ENCODE data around the gene ZNF652. TPM values are rescaled to one million over a fixed set of nuclear protein-coding genes. Genes with fewer than 3 reads are reported as not detected.

The ZNF652 gene
- total RNA-seq, 1 experiment from 2014 or later: 42.8 TPM

- no TSS peak for BruUV-seq (replicated peaks)
- intact Hi-C loops (cut with micrococcal nuclease; ENCODE audit: unreplicated experiment): no loop called here
- H3K36me3 Mint-ChIP-seq (ENCODE audit: insufficient read depth, unreplicated experiment): peaks cover 19% of the 10 kb centered on the region
Observed at GRCh38 chr17:49357516-49357915, 4.5 kb downstream of the ZNF652 start.

GRCh38 chr17:49356320-49356719 is 5.7 kb downstream of the ZNF652 start:
- H3K9me3 Mint-ChIP-seq (ENCODE audit: low read depth, unreplicated experiment): no peaks in the 10 kb centered on the region
- DNase-seq: no peak
- no peak overlapping the region for H3K4me3 Mint-ChIP-seq (ENCODE audit: low read depth, unreplicated experiment)
- intact Hi-C loops (cut with micrococcal nuclease; ENCODE audit: unreplicated experiment): no loop called here
- no TSS peak for BruUV-seq (replicated peaks)
- CTCF ChIA-PET: no interaction called here
- H3K36me3 Mint-ChIP-seq (ENCODE audit: insufficient read depth, unreplicated experiment): peaks cover 12% of the 10 kb centered on the region
- no peaks in the 10 kb centered on the region for H3K27me3 Mint-ChIP-seq (ENCODE audit: unreplicated experiment)
- TF ChIP-seq CTCF (IDR thresholded peaks at IDR 0.05; ENCODE audit: unreplicated experiment): no peak
- no peak overlapping the region for H3K27ac Mint-ChIP-seq (ENCODE audit: unreplicated experiment)
- peaks cover 24% of the 10 kb centered on the region for H3K4me1 Mint-ChIP-seq (ENCODE audit: low read depth, unreplicated experiment)

More at GRCh38 chr17:49357516-49357915, 4.5 kb downstream of the ZNF652 start:
- H3K4me1 Mint-ChIP-seq (ENCODE audit: low read depth, unreplicated experiment): peaks cover 29% of the 10 kb centered on the region
- TF ChIP-seq CTCF (IDR thresholded peaks at IDR 0.05; ENCODE audit: unreplicated experiment): no peak
- CTCF ChIA-PET: no interaction called here
- no peak overlapping the region for H3K27ac Mint-ChIP-seq (ENCODE audit: unreplicated experiment)
- H3K4me3 Mint-ChIP-seq (ENCODE audit: low read depth, unreplicated experiment): no peak overlapping the region
- no peaks in the 10 kb centered on the region for H3K9me3 Mint-ChIP-seq (ENCODE audit: low read depth, unreplicated experiment)
- H3K27me3 Mint-ChIP-seq (ENCODE audit: unreplicated experiment): no peaks in the 10 kb centered on the region
- DNase-seq: no peak

- TF ChIP-seq CTCF (IDR thresholded peaks at IDR 0.05; ENCODE audit: unreplicated experiment): no peak
- intact Hi-C loops (cut with micrococcal nuclease; ENCODE audit: unreplicated experiment): no loop called here
- no peaks in the 10 kb centered on the region for H3K9me3 Mint-ChIP-seq (ENCODE audit: low read depth, unreplicated experiment)
- H3K4me3 Mint-ChIP-seq (ENCODE audit: low read depth, unreplicated experiment): no peak overlapping the region
- BruUV-seq (replicated peaks): no TSS peak
- H3K27ac Mint-ChIP-seq (ENCODE audit: unreplicated experiment): no peak overlapping the region
- CTCF ChIA-PET: interaction anchor here (0.9 kb wide), 1 partner anchor 23 kb away, joined by 3 read pairs; no protein-coding TSS in a partner anchor
- peaks cover 3% of the 10 kb centered on the region for H3K4me1 Mint-ChIP-seq (ENCODE audit: low read depth, unreplicated experiment)
- H3K27me3 Mint-ChIP-seq (ENCODE audit: unreplicated experiment): no peaks in the 10 kb centered on the region
- DNase-seq: no peak
- H3K36me3 Mint-ChIP-seq (ENCODE audit: insufficient read depth, unreplicated experiment): no peaks in the 10 kb centered on the region
Observed at GRCh38 chr17:49353607-49354006, 8.4 kb downstream of the ZNF652 start.

GRCh38 chr17:49352587-49353154 is 9.4 kb downstream of the ZNF652 start:
- no peak for DNase-seq
- no peaks in the 10 kb centered on the region for H3K27me3 Mint-ChIP-seq (ENCODE audit: unreplicated experiment)
- H3K27ac Mint-ChIP-seq (ENCODE audit: unreplicated experiment): no peak overlapping the region
- H3K4me1 Mint-ChIP-seq (ENCODE audit: low read depth, unreplicated experiment): no peaks in the 10 kb centered on the region
- no TSS peak for BruUV-seq (replicated peaks)
- no peak for TF ChIP-seq CTCF (IDR thresholded peaks at IDR 0.05; ENCODE audit: unreplicated experiment)
- no peaks in the 10 kb centered on the region for H3K9me3 Mint-ChIP-seq (ENCODE audit: low read depth, unreplicated experiment)
- intact Hi-C loops (cut with micrococcal nuclease; ENCODE audit: unreplicated experiment): no loop called here
- no peak overlapping the region for H3K4me3 Mint-ChIP-seq (ENCODE audit: low read depth, unreplicated experiment)
- H3K36me3 Mint-ChIP-seq (ENCODE audit: insufficient read depth, unreplicated experiment): no peaks in the 10 kb centered on the region
- CTCF ChIA-PET: interaction anchor here (1.0 kb wide), 1 partner anchor 14 kb away, joined by 3 read pairs; no protein-coding TSS in a partner anchor

All from Calu3 (cell line).